Measurements from ENCODE around the gene ATP2A1.

DNA sequence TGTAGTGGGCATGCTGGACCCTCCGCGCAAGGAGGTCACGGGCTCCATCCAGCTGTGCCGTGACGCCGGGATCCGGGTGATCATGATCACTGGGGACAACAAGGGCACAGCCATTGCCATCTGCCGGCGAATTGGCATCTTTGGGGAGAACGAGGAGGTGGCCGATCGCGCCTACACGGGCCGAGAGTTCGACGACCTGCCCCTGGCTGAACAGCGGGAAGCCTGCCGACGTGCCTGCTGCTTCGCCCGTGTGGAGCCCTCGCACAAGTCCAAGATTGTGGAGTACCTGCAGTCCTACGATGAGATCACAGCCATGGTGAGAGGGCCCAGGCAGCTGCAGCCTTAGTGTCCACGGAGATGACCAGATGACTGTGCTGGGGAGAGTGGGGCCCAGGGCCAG, 22.3 kb downstream of the ATP2A1 start:
- TF ChIP-seq ZC3H10 (CRISPR knock-in tag; IDR thresholded peaks at IDR 0.05): no peak
- no peak for TF ChIP-seq BACH2 (CRISPR knock-in tag; IDR thresholded peaks at IDR 0.05; ENCODE audit: borderline replicate concordance)
- TF ChIP-seq ARNTL (CRISPR knock-in tag; IDR thresholded peaks at IDR 0.05; ENCODE audit: borderline replicate concordance, low read depth): no peak
- TF ChIP-seq, protein P1, sequence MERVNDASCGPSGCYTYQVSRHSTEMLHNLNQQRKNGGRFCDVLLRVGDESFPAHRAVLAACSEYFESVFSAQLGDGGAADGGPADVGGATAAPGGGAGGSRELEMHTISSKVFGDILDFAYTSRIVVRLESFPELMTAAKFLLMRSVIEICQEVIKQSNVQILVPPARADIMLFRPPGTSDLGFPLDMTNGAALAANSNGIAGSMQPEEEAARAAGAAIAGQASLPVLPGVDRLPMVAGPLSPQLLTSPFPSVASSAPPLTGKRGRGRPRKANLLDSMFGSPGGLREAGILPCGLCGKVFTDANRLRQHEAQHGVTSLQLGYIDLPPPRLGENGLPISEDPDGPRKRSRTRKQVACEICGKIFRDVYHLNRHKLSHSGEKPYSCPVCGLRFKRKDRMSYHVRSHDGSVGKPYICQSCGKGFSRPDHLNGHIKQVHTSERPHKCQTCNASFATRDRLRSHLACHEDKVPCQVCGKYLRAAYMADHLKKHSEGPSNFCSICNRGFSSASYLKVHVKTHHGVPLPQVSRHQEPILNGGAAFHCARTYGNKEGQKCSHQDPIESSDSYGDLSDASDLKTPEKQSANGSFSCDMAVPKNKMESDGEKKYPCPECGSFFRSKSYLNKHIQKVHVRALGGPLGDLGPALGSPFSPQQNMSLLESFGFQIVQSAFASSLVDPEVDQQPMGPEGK (CRISPR knock-in tag; IDR thresholded peaks at IDR 0.05; ENCODE audit: borderline replicate concordance): no peak
- no peak for TF ChIP-seq ZNF565 (CRISPR knock-in tag; conservative IDR thresholded peaks at IDR 0.05; ENCODE audit: low read depth)
- no peak for TF ChIP-seq CSDC2 (CRISPR knock-in tag; IDR thresholded peaks at IDR 0.05)
- TF ChIP-seq, protein P2, sequence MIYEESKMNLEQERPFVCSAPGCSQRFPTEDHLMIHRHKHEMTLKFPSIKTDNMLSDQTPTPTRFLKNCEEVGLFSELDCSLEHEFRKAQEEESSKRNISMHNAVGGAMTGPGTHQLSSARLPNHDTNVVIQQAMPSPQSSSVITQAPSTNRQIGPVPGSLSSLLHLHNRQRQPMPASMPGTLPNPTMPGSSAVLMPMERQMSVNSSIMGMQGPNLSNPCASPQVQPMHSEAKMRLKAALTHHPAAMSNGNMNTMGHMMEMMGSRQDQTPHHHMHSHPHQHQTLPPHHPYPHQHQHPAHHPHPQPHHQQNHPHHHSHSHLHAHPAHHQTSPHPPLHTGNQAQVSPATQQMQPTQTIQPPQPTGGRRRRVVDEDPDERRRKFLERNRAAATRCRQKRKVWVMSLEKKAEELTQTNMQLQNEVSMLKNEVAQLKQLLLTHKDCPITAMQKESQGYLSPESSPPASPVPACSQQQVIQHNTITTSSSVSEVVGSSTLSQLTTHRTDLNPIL (CRISPR knock-in tag; IDR thresholded peaks at IDR 0.05; ENCODE audit: low read depth): no peak
- no peak for TF ChIP-seq ZFP30 (CRISPR knock-in tag; IDR thresholded peaks at IDR 0.05)
- TF ChIP-seq, protein P3, sequence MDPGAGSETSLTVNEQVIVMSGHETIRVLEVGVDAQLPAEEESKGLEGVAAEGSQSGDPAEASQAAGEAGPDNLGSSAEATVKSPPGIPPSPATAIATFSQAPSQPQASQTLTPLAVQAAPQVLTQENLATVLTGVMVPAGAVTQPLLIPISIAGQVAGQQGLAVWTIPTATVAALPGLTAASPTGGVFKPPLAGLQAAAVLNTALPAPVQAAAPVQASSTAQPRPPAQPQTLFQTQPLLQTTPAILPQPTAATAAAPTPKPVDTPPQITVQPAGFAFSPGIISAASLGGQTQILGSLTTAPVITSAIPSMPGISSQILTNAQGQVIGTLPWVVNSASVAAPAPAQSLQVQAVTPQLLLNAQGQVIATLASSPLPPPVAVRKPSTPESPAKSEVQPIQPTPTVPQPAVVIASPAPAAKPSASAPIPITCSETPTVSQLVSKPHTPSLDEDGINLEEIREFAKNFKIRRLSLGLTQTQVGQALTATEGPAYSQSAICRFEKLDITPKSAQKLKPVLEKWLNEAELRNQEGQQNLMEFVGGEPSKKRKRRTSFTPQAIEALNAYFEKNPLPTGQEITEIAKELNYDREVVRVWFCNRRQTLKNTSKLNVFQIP (CRISPR knock-in tag; IDR thresholded peaks at IDR 0.05; ENCODE audit: borderline replicate concordance, low read depth): no peak
- TF ChIP-seq ISL1 (CRISPR knock-in tag; IDR thresholded peaks at IDR 0.05): no peak

All from SK-N-SH treated with all-trans-retinoic acid at 6 μM for 48 hours (cell line).